Measurements from ENCODE around the gene IDH3G.

DNA sequence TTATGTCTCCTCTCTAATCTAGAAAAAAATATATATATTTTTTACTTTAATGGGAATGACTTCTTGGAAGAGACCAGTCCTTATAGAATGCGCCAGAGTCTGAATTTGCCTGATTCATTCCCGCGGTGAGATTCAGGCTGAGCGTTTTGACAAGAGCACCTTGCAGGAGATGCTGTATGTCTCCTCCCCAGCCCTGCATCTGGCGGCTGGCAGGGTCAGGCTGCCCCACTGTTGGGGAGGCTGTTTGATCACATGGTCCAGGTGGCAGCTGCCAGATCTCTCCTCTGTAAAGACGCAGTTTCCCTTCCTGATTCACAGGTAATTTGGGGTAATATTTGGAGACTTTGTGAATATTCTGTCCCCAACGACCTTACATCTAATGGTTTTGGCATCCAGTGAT lies 26.4 kb upstream of the IDH3G start:
- TF ChIP-seq, protein P1, sequence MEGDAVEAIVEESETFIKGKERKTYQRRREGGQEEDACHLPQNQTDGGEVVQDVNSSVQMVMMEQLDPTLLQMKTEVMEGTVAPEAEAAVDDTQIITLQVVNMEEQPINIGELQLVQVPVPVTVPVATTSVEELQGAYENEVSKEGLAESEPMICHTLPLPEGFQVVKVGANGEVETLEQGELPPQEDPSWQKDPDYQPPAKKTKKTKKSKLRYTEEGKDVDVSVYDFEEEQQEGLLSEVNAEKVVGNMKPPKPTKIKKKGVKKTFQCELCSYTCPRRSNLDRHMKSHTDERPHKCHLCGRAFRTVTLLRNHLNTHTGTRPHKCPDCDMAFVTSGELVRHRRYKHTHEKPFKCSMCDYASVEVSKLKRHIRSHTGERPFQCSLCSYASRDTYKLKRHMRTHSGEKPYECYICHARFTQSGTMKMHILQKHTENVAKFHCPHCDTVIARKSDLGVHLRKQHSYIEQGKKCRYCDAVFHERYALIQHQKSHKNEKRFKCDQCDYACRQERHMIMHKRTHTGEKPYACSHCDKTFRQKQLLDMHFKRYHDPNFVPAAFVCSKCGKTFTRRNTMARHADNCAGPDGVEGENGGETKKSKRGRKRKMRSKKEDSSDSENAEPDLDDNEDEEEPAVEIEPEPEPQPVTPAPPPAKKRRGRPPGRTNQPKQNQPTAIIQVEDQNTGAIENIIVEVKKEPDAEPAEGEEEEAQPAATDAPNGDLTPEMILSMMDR (IDR thresholded peaks at IDR 0.05; ENCODE audit: control extremely low read depth in 1 of 3, insufficient read depth in 1 of 3, low read depth in 1 of 3, low read length in 3 of 3), result no peak
- TF ChIP-seq SIN3A (conservative IDR thresholded peaks at IDR 0.05 in 1 of 2, IDR thresholded peaks at IDR 0.05 in 1 of 2; ENCODE audit: low read depth in 1 of 2, low read length in 2 of 2), result no peak
- no peak for TF ChIP-seq POLR2A (IDR thresholded peaks at IDR 0.05; ENCODE audit: control extremely low read depth in 1 of 2, low read depth in 2 of 2, low read length in 2 of 2)
- no peak for TF ChIP-seq SUZ12 (IDR thresholded peaks at IDR 0.05; ENCODE audit: low read length)

All from H1 (cell line).